ENCODE data around the gene FLAD1.

FLAD1 gene

DNA sequence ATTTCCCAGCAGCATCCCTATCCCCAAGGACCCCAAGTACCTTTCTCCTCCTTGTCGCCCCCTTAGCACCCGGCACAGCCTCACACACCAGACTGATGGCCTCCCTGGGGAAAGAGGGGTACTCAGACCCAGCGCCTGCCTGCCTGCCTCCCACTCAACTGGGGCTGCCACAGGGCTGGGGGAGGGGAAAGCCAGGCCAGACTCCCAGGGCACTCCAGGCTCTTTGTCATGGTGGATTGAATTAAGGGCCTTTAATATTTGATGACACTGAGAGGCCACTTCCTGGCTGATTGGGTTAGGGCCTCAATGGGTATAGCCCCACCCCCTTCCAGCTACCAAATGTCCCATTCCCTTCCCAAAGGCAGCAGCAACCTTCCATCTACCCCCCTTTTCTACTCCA is 14.4 kb upstream of the FLAD1 start:
- no peak for TF ChIP-seq CTCF (IDR thresholded peaks at IDR 0.05; ENCODE audit: extremely low read depth, insufficient read depth, missing control alignments)
- in situ Hi-C loops (cut with MboI; ENCODE audit: low pct_unique_long_range_greater_than_20kb, low sequenced_read_pairs, unreplicated experiment): no loop called here
- no peak for DNase-seq (ENCODE audit: low spot score)

DNA sequence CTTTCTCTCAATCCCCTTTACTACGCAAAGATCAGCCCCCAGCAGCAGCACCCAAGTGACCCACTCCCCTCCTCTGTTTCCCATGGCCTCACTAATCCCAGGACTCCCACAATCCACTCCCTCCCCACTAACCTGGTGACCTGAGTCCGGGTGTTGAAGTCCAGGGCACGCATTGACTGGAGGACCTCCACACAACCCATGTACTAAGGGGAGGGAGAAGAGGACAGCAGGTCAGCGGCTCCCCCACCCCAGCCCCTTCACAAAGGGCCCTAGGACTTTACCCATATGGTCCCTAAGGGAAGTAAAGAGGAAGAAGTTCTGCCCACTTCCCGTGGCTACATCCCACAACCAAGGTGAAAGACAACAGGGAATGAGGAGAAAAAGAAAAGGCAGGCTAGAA is 13.9 kb upstream of the FLAD1 start:
- TF ChIP-seq CTCF (IDR thresholded peaks at IDR 0.05; ENCODE audit: extremely low read depth, insufficient read depth, missing control alignments): no peak
- no peak for DNase-seq (ENCODE audit: low spot score)
- in situ Hi-C loops (cut with MboI; ENCODE audit: low pct_unique_long_range_greater_than_20kb, low sequenced_read_pairs, unreplicated experiment): no loop called here

- in situ Hi-C loops (cut with MboI; ENCODE audit: low pct_unique_long_range_greater_than_20kb, low sequenced_read_pairs, unreplicated experiment): no loop called here
- TF ChIP-seq CTCF (IDR thresholded peaks at IDR 0.05; ENCODE audit: extremely low read depth, insufficient read depth, missing control alignments): no peak
- no peak for DNase-seq (ENCODE audit: low spot score)
These were observed 13.2 kb upstream of the FLAD1 start for GRCh38 chr1:154969860-154970452.

DNA sequence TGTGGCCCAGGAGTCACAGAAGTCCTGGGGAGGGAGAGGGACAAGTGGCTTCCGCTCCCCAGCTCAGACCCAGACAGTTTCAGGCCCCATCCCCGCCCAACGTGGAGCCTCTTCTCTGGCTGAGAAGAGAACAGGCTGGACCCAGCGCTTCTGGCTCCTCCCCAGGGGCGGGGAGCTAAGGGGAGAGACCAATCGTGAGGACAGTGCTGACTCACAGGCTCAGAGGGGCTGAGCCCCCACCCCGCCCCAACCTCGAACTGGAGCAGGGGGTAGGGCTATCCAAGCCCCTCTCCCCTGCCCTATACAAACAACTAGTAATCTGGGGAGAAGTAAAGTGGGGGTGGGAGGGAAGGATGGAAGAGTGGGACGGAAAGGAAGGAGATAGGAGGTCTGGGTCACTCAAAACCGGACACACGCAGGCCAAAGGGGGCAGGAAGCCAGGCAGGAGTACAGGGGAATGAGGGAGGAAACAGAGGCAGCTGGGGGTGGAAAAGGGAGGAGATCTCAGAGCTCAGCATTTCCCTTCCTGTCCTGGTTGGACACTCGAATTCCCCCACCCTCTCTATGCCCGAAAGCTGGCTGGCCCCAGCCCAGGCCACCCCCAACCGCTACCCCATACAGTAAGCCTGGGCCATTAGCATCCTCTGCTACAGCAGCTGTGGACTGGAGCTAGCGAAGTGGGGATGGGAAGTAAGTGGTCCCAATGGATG is 12.4 kb upstream of the FLAD1 start, which contains the start of gene SHC1:
Gene SHC1, minus strand, starts transcription at position 117 of the 710 bp plus-strand sequence. CDS start 221 bp downstream, outside the sequence.
- TF ChIP-seq CTCF (IDR thresholded peaks at IDR 0.05; ENCODE audit: extremely low read depth, insufficient read depth, missing control alignments): no peak
- peak; percentile 81 for DNase-seq (ENCODE audit: low spot score)
- in situ Hi-C loops (cut with MboI; ENCODE audit: low pct_unique_long_range_greater_than_20kb, low sequenced_read_pairs, unreplicated experiment): no loop called here

GRCh38 chr1:154971341-154971998 is 11.7 kb upstream of the FLAD1 start:
- no peak for DNase-seq (ENCODE audit: low spot score)
- TF ChIP-seq CTCF (IDR thresholded peaks at IDR 0.05; ENCODE audit: extremely low read depth, insufficient read depth, missing control alignments): no peak
- in situ Hi-C loops (cut with MboI; ENCODE audit: low pct_unique_long_range_greater_than_20kb, low sequenced_read_pairs, unreplicated experiment): no loop called here

DNA sequence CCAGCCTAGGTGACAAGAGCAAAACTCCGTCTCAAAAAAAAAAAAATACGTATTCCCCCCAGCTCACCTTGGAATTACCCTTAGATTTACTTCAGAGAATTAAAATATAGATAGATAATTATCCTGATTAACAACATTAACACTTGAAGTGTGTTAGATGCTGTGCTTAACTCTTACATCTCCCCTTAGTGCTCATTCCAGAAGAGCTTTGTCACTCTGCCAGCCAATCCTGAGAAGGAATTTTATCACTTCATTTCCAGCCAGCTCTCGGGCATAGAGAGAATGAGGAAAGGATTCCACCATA is 11.0 kb upstream of the FLAD1 start:
- TF ChIP-seq CTCF (IDR thresholded peaks at IDR 0.05; ENCODE audit: extremely low read depth, insufficient read depth, missing control alignments): no peak
- DNase-seq (ENCODE audit: low spot score): no peak
- in situ Hi-C loops (cut with MboI; ENCODE audit: low pct_unique_long_range_greater_than_20kb, low sequenced_read_pairs, unreplicated experiment): no loop called here

Measured in GM13977 (cell line).